NT2/D1 (cell line): ENCODE measurements around the gene CGB3.

Experiments
- DNase-seq: peaks from one replicate; pipeline ENCODE4 v3.0.0-alpha.2; 2011; ENCODE audit warnings: low read depth, low spot score
- H3K27me3 ChIP-seq: 2 replicates; pipeline ENCODE4 v1.6.0; 2011; ENCODE audit warnings: mild to moderate bottlenecking; ENCODE audit not compliant: insufficient read length, insufficient read depth
- H3K36me3 ChIP-seq: 2 replicates; pipeline ENCODE4 v1.6.1; 2011; ENCODE audit warnings: mild to moderate bottlenecking, low read length, mixed read lengths; ENCODE audit not compliant: insufficient read depth, insufficient read length
- H3K4me1 ChIP-seq: 2 replicates; pipeline ENCODE4 v1.5.1; 2011; ENCODE audit not compliant: insufficient read depth, insufficient read length
- H3K4me3 ChIP-seq: 2 replicates; pipeline ENCODE4 v1.5.1; 2011; ENCODE audit warnings: low read depth; ENCODE audit not compliant: insufficient read length
- H3K9ac ChIP-seq: 2 replicates; pipeline ENCODE4 v1.6.0; 2011; ENCODE audit warnings: low read depth; ENCODE audit not compliant: insufficient read length
- H3K9me3 ChIP-seq: 2 replicates; pipeline ENCODE4 v1.5.1; 2011; ENCODE audit warnings: mild to moderate bottlenecking, low read length; ENCODE audit not compliant: insufficient read depth
- SUZ12 ChIP-seq: IDR thresholded peaks from 2 replicates; pipeline ENCODE4 v1.6.1; 2011; ENCODE audit not compliant: insufficient read length, insufficient read depth; ENCODE audit errors: extremely low read depth
- YY1 ChIP-seq: IDR thresholded peaks from 2 replicates; pipeline ENCODE4 v1.6.1; 2011; ENCODE audit not compliant: insufficient read length, insufficient read depth
- ZNF274 ChIP-seq: IDR thresholded peaks from 2 replicates; pipeline ENCODE4 v1.6.1; 2011; ENCODE audit warnings: mild to moderate bottlenecking, low read depth, low read length

Gene CGB3

DNA sequence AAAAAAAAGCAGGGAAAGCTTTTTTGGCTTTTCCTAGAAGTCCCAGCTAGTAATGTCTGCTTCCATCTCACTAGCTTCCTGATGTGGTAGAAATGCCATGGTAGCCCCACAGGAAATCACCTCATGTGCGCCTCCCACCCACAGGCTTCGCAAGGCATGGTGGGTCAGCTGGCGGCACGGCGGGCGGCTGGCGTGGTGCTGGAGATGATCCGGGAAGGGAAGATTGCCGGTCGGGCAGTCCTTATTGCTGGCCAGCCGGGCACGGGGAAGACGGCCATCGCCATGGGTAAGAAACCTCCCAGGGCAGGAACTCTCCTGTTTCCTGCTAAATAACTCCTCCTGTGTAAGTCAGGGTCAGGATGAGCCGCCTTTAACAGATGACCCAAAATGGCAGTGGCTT lies 20.0 kb downstream of the CGB3 start:
- TF ChIP-seq YY1 (no peak), ZNF274 (no peak), SUZ12 (no peak)
- Histone ChIP-seq H3K4me1 (no peaks in the 10 kb centered on the region), H3K9me3 (no peaks in the 10 kb centered on the region), H3K4me3 (no peak overlapping the region), H3K27me3 (no peaks in the 10 kb centered on the region), H3K36me3 (peaks cover 72% of the 10 kb centered on the region), H3K9ac (no peak overlapping the region)
- DNase-seq: no peak

GRCh38 chr19:48999481-49000325 lies 24.4 kb downstream of the CGB3 start:
- H3K4me1 ChIP-seq: peaks cover 3% of the 10 kb centered on the region
- H3K4me3 ChIP-seq: no peak overlapping the region
- no peaks in the 10 kb centered on the region for H3K9me3 ChIP-seq
- no peak for TF ChIP-seq ZNF274
- no peak for TF ChIP-seq SUZ12
- no peak for TF ChIP-seq YY1
- no peak for DNase-seq
- H3K27me3 ChIP-seq: no peaks in the 10 kb centered on the region
- peak overlapping the region; percentile 0 for H3K9ac ChIP-seq
- H3K36me3 ChIP-seq: peaks cover 53% of the 10 kb centered on the region

GRCh38 chr19:48997972-48998371 lies 26.2 kb downstream of the CGB3 start:
- DNase-seq: no peak
- Histone ChIP-seq H3K9ac (no peak overlapping the region), H3K9me3 (no peaks in the 10 kb centered on the region), H3K36me3 (peaks cover 36% of the 10 kb centered on the region), H3K4me1 (peaks cover 3% of the 10 kb centered on the region), H3K27me3 (no peaks in the 10 kb centered on the region), H3K4me3 (no peak overlapping the region)
- TF ChIP-seq SUZ12: no peak
- TF ChIP-seq YY1: no peak
- no peak for TF ChIP-seq ZNF274

DNA sequence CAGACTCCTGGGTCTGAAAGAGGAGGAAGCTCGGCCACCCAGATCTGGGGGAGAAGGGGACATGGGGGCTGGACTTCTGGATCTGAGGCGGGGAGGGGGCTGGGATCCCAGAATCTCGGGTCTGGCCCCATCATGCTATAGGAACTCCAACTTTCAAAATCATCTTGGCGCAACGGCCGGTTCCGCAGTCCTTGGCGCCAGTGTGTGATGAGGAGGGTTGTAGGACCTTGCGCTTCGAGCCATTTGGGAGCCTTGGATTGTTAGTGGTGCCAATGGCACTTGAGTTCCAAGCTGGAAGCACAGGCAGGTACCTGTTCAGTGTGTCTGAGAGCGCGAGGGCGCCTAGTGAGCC lies 30.1 kb downstream of the CGB3 start:
- no peaks in the 10 kb centered on the region for H3K27me3 ChIP-seq
- peaks cover 22% of the 10 kb centered on the region for H3K36me3 ChIP-seq
- peak overlapping the region; percentile 89 for H3K4me3 ChIP-seq
- DNase-seq: no peak
- peaks cover 20% of the 10 kb centered on the region for H3K4me1 ChIP-seq
- TF ChIP-seq YY1: no peak
- no peak for TF ChIP-seq SUZ12
- TF ChIP-seq ZNF274: no peak
- no peaks in the 10 kb centered on the region for H3K9me3 ChIP-seq
- peak overlapping the region; percentile 75 for H3K9ac ChIP-seq

DNA sequence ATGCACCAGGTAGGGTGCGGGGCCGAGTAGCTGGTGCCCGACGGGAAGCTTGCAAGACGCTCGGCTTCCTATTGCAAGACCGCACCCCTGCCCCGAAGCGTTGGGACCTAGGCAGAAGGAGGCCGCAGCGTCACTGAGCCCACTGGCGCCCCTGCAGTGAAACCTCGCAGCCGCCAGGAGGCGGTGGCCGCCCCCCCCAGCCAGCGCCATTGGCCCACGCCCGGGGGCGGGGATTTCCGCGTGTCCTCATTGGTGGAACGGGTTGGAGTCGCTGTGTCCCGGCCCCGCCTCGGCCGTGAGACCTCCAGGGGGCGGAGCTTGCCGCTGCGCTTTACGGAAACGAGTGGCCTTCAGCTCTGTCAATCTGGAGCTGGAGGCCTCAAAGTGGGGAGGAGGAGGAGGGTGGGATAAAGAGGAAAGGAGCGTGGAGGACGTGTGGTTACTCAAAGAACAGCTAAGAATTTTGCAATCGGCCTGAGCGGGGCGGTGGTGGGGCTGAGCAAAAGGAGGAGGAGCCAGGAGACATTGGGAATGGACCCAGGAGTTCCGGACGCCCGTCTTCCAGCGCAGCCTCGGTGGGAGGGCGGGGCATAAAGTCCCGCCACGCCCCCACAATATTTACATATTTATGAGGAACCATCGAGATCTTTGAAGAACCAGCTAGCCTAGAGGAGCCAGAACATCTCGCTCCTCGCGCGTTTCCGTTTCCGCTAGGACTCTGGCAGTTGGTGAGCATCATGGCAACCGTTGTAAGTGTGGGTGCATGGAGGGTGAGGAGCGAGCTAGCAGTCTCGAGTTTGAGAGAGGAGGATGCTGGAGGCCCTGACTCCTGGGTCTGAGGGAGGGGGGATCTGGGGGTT lies 30.7 kb downstream of the CGB3 start, which contains the start of the genes GYS1 and RUVBL2:
GYS1 (minus strand) TSS at position 135 of the 860 bp plus-strand sequence. CDS start 197 bp downstream, outside the sequence.
RUVBL2 (plus strand) TSS at position 713 of the 860 bp plus-strand sequence; CDS start at position 738, 25 bp downstream.
- peaks cover 20% of the 10 kb centered on the region for H3K4me1 ChIP-seq
- peaks cover 25% of the 10 kb centered on the region for H3K36me3 ChIP-seq
- TF ChIP-seq YY1 (peak; percentile 48), SUZ12 (no peak), ZNF274 (no peak)

GRCh38 chr19:48992581-48993174 lies 31.5 kb downstream of the CGB3 start:
- Histone ChIP-seq H3K4me1 (peaks cover 18% of the 10 kb centered on the region), H3K9me3 (no peaks in the 10 kb centered on the region), H3K27me3 (no peaks in the 10 kb centered on the region), H3K9ac (peak overlapping the region; percentile 85), H3K36me3 (peaks cover 28% of the 10 kb centered on the region), H3K4me3 (peak overlapping the region; percentile 89)
- TF ChIP-seq SUZ12 (no peak), YY1 (no peak), ZNF274 (no peak)
- DNase-seq: no peak

More for the DNA sequence above, 30.7 kb downstream of the CGB3 start, which contains the start of the genes GYS1 and RUVBL2:
- peak; percentile 94 for DNase-seq
- Histone ChIP-seq H3K4me3 (peak within 1 kb of the TSS; percentile 89), H3K9ac (peak within 1 kb of the TSS; percentile 85), H3K27me3 (no peaks in the 10 kb centered on the region), H3K9me3 (no peaks in the 10 kb centered on the region)
